Islet of Langerhans (tissue), 1 donor: ENCODE results near the gene MAP2K4.
A peak's percentile ranks its signal among the peaks of the same experiment; 100 is the strongest.
"Not testable (repeated sequence)": the region's sequence is repeated elsewhere in the genome, so short reads cannot be mapped to it uniquely, and the experiment has no call there.

ENCODE experiments used
- FAIRE-seq: peaks from one replicate; lab custom pipeline; 2011; peaks lifted over from hg19 to GRCh38; lab: Jason Lieb, UNC

MAP2K4 gene

GRCh38 chr17:12020642-12021622 is at the start of gene MAP2K4:
Gene MAP2K4 (plus strand): TSS chr17:12020877. CDS start chr17:12020887, 10 bp downstream.
- no peak for FAIRE-seq

GRCh38 chr17:11972741-11973140 is 47.9 kb upstream of the MAP2K4 start:
- FAIRE-seq: not testable (repeated sequence)

GRCh38 chr17:11979795-11980194 is 40.9 kb upstream of the MAP2K4 start:
- no peak for FAIRE-seq

- FAIRE-seq: no peak
These were observed 39.9 kb upstream of the MAP2K4 start for GRCh38 chr17:11980813-11981212.

GRCh38 chr17:11981862-11982261 is 38.8 kb upstream of the MAP2K4 start:
- FAIRE-seq: no peak

- FAIRE-seq: no peak
These were observed 34.3 kb upstream of the MAP2K4 start for GRCh38 chr17:11986179-11986941.

- peak; percentile 93 for FAIRE-seq
These were observed 33.7 kb upstream of the MAP2K4 start for GRCh38 chr17:11986942-11987329.

GRCh38 chr17:11990363-11990983 is 30.2 kb upstream of the MAP2K4 start:
- no peak for FAIRE-seq

- FAIRE-seq: no peak
These were observed 29.2 kb upstream of the MAP2K4 start for GRCh38 chr17:11991461-11991860.

GRCh38 chr17:11996722-11997146 is 23.9 kb upstream of the MAP2K4 start:
- no peak for FAIRE-seq

GRCh38 chr17:11997147-11997971 is 23.3 kb upstream of the MAP2K4 start, which contains the start of gene ZNF18:
Gene ZNF18 (minus strand): TSS chr17:11997475. CDS start chr17:11992829, 4,646 bp downstream.
- FAIRE-seq: no peak

GRCh38 chr17:11997972-11998233 is 22.8 kb upstream of the MAP2K4 start:
- no peak for FAIRE-seq

GRCh38 chr17:11999696-12000095 is 21.0 kb upstream of the MAP2K4 start:
- FAIRE-seq: no peak

- no peak for FAIRE-seq
These were observed 13.2 kb upstream of the MAP2K4 start for GRCh38 chr17:12007466-12007865.

GRCh38 chr17:12021623-12022140 is 1.0 kb downstream of the MAP2K4 start:
- FAIRE-seq: no peak

GRCh38 chr17:12022310-12022709 is 1.6 kb downstream of the MAP2K4 start:
- FAIRE-seq: peak; percentile 13

- no peak for FAIRE-seq
These were observed 3.6 kb downstream of the MAP2K4 start for GRCh38 chr17:12024327-12024726.

GRCh38 chr17:12027658-12028057 is 7.0 kb downstream of the MAP2K4 start:
- no peak for FAIRE-seq

GRCh38 chr17:12028611-12029010 is 7.9 kb downstream of the MAP2K4 start:
- FAIRE-seq: no peak

GRCh38 chr17:12034538-12034937 is 13.9 kb downstream of the MAP2K4 start:
- no peak for FAIRE-seq

GRCh38 chr17:12035673-12036072 is 15.0 kb downstream of the MAP2K4 start:
- FAIRE-seq: no peak

GRCh38 chr17:12037970-12038369 is 17.3 kb downstream of the MAP2K4 start:
- FAIRE-seq: no peak
